Iris pigment epithelial cell (primary cell): ENCODE results near the gene LEFTY2.
"Not testable (repeated sequence)": the region's sequence is repeated elsewhere in the genome, so short reads cannot be mapped to it uniquely, and the experiment has no call there.

Experiments used
- DNase-seq: peaks from one replicate; pipeline ENCODE4 v3.0.0-alpha.2; 2011; ENCODE audit warnings: low read depth

The LEFTY2 gene

GRCh38 chr1:225929462-225929861 is 11.6 kb downstream of the LEFTY2 start:
- DNase-seq: not testable (repeated sequence)

- DNase-seq: no peak
Measured at GRCh38 chr1:225928186-225929175, 12.5 kb downstream of the LEFTY2 start.

GRCh38 chr1:225926551-225927113 is 14.4 kb downstream of the LEFTY2 start:
- peak; percentile 33 for DNase-seq

- DNase-seq: peak; percentile 97
Measured at GRCh38 chr1:225923692-225924555, 17.1 kb downstream of the LEFTY2 start, which contains the start of gene PYCR2. PYCR2 (minus strand) TSS chr1:225924250; CDS start chr1:225924110, 140 bp downstream.

- DNase-seq: no peak
Measured at GRCh38 chr1:225923381-225923691, 17.7 kb downstream of the LEFTY2 start.

- no peak for DNase-seq
Measured at GRCh38 chr1:225921734-225922709, 19.0 kb downstream of the LEFTY2 start.

- DNase-seq: peak; percentile 83
Measured at GRCh38 chr1:225919906-225920305, 21.1 kb downstream of the LEFTY2 start.

- DNase-seq: no peak
Measured at GRCh38 chr1:225918280-225918679, 22.7 kb downstream of the LEFTY2 start.

GRCh38 chr1:225917536-225917935 is 23.5 kb downstream of the LEFTY2 start:
- peak; percentile 31 for DNase-seq

GRCh38 chr1:225917101-225917500 is 23.9 kb downstream of the LEFTY2 start:
- DNase-seq: no peak

GRCh38 chr1:225915538-225915991 is 25.5 kb downstream of the LEFTY2 start:
- DNase-seq: no peak

- no peak for DNase-seq
Measured at GRCh38 chr1:225914947-225915346, 26.1 kb downstream of the LEFTY2 start.

- DNase-seq: no peak
Measured at GRCh38 chr1:225914391-225914790, 26.6 kb downstream of the LEFTY2 start.

GRCh38 chr1:225911191-225912130 is 29.6 kb downstream of the LEFTY2 start:
- peak; percentile 26 for DNase-seq

- no peak for DNase-seq
Measured at GRCh38 chr1:225909477-225909876, 31.5 kb downstream of the LEFTY2 start.

- DNase-seq: no peak
Measured at GRCh38 chr1:225908773-225909172, 32.2 kb downstream of the LEFTY2 start.

GRCh38 chr1:225908013-225908640 is 32.9 kb downstream of the LEFTY2 start:
- DNase-seq: no peak

GRCh38 chr1:225907341-225907740 is 33.7 kb downstream of the LEFTY2 start:
- DNase-seq: no peak

GRCh38 chr1:225906467-225906866 is 34.6 kb downstream of the LEFTY2 start:
- DNase-seq: no peak
